GM12874 (cell line): ENCODE results near the gene GRAMD4.

Source experiments
- TF ChIP-seq, protein P1 (sequence below): IDR thresholded peaks from 2 replicates; pipeline ENCODE4 v1.5.1; 2011; ENCODE audit warnings: low read depth, mild to moderate bottlenecking, control low read depth, low read length, moderate library complexity; ENCODE audit not compliant: insufficient read depth

The GRAMD4 gene

DNA sequence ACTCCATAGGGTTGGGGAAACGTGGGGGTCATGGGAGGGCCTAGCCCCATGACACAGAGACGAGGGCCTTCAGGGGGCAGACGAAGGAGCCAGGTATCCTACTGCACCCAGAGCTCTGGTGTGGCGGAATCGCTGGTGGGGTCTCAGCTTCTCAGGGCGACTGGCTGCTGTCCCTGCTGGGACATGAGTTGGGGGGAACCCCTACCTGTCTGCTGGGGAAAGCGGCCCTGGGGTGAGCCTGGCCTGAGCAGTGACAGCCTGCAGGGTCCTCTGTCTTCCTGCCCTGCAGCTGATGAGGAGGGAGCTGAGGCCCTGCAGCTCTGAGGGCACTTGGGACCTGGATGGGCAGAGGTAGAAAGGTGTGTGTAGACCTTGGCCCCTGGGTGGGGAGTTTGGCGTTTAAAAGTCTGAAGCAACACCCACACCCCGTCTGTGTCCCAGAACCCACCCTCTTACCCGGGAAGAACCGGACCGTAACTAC, 33.6 kb upstream of the GRAMD4 start:
- TF ChIP-seq, protein P1, sequence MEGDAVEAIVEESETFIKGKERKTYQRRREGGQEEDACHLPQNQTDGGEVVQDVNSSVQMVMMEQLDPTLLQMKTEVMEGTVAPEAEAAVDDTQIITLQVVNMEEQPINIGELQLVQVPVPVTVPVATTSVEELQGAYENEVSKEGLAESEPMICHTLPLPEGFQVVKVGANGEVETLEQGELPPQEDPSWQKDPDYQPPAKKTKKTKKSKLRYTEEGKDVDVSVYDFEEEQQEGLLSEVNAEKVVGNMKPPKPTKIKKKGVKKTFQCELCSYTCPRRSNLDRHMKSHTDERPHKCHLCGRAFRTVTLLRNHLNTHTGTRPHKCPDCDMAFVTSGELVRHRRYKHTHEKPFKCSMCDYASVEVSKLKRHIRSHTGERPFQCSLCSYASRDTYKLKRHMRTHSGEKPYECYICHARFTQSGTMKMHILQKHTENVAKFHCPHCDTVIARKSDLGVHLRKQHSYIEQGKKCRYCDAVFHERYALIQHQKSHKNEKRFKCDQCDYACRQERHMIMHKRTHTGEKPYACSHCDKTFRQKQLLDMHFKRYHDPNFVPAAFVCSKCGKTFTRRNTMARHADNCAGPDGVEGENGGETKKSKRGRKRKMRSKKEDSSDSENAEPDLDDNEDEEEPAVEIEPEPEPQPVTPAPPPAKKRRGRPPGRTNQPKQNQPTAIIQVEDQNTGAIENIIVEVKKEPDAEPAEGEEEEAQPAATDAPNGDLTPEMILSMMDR: no peak

DNA sequence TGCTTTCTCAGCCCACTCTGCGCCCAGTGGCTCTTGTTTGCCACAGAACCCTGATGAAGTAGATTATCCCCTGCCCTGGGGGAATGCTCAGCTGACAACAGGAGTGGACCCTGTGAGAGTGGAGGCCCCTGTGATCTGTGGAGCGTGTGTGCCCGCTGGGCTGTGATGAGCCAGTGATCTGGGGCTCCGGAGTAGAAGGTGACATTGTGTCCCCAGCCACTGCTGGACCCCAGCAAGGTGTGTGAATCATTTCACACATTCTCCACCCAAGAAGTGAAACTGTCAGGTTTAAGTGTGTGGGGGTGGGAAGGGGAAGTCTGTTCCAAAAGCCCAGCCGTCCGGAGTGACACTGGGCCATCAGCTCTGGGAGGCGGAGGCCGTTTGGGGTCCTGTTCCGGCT, 33.1 kb upstream of the GRAMD4 start:
- TF ChIP-seq, protein P1: no peak

DNA sequence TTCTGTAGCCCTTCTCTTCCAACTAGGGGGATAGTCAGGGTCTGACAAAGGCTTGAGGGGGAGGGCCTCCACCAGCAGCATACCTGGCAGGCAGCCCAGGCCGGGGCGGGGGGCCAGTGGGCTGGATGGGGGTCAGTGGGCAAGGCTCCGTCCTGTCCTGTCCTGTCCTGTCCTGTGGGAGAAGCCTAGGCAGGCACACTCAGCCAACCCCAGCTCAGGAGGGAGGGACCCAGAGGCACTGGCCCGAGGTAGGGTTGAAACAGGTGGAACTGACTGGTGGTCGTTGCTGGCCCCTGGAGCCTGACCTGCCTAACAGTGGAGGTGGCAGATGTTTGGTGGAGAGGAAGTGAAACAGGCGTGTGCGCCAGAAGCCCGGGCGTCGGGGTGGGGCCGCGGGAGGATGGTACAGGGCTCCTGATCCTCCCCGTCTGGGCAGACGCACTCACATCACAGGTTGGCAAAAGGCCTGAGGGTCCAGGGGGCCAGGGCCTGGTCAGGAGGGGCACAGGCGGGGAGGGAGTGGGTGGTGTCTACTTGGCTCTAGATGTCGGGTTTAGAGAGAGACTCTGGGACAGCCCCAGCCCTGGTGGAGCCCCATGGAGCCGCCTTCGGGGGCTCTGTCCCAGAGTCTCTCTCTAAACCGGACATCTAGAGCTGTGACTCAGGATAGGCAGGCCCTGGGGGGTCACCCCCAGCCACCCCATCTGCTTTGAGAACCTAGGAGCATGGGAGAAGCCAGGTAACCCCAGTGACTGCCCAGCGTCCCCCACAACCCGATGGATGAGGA, 32.5 kb upstream of the GRAMD4 start:
- TF ChIP-seq, protein P1: no peak

DNA sequence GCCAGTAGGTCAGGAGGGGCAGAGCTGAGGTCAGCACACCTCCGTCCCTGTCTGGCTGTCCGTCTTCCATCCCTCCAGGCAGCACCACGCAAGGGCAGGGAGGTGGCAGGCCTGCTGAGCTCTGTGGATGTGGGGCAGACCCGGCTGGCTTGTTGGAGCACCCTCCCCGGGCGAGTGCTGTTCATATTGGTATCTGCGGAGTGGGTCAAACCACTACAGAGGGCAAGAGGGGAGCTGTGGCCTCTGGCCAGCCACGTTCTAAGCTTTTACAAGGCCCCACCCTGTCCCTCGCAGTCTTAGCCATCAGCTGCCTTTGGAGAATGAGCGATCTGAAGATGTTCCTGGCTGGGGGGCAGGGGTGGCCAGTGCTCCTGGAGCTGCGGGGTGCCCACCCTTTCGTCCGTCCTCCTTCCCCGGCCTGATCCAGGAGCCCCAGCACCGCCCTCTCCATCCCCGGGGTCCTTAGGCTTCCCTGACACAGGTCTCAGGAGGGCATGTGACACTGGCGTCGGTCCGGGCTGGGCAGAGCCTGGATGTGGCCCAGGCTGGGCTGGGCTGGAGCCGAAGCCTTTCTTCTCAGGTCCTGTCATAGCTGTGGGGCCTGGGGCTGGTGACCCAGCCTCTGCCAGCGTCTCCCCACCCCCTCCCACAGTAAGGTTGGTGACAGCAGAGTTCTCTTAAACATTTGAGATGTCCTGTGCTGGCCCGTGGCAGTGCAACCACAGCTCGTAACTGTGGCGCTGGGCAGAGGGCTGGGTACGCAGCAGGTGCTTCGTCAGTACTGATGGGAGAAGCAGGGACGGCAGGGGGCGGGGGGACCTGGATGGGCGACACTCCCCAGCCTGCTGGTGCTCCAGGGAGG, 31.7 kb upstream of the GRAMD4 start:
- TF ChIP-seq, protein P1: no peak

DNA sequence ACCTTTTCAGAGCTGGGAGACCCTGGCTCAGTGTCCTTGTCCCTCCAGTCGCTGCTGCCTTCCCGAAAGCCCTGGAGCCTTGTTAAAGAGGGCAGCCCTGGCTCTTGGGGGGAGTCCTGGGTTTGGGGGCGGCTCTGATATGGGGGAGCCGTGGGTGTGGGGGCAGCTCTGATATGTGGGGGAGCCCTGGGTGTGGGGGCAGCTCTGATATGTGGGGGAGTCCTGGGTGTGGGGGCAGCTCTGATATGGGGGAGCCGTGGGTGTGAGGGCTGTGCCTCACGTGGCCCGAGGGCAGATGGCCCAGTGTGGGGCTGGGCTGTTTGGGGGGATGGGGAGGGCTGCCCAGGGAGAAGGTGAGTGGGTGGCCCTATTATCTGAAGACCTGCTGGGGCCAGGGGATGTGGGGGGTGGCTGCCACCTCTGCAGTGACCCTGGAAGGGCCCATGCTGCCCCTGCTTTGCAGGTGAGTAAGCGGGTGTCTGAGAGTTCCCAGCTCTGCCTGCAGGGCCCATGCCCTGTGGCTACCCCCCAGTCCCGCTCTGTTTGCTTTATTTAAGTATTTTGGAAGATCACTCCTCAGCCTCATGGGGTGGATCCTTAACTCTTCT, 30.9 kb upstream of the GRAMD4 start:
- TF ChIP-seq, protein P1: no peak

DNA sequence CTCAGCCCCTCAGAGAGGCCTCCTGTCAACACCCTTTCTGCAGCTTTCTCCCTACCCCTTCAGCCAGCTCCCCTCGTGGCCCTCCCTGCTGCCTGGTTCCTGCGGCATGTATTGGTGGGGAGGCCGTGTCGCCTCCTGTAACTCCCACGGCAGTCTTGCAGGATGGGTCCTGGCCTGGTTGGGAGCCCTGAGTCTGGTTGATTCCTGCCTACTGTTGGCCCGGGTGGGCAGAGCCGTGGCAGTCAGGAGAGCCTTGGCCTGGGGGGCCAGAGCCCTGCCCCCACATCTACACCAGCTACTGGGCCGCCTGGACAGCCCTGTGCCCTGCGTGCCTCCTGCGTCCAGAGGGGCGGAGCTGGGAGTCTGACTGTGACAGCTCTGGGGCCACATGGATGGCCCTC, 30.3 kb upstream of the GRAMD4 start:
- TF ChIP-seq, protein P1: no peak

DNA sequence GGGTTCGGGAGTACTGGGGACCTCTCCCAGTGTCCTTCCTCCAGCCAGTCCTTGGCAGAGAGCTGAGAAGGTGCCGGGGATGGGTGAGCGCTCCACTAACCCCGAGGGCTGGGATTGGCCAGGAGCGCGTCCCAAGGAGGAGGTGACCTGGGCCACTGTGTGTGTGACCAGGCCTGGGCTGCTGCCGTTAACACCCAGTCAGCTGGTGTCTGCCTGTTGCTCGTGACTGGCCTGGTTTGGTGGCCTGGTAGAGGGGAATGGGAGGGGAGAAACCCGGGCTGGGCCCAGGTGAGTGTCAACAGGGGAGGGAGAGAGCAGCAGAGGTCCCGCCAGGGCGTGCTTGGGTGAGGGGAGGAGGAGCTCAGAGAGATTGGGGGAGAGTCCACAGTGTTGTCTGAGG, 29.9 kb upstream of the GRAMD4 start:
- TF ChIP-seq, protein P1: no peak
